ENCODE results near the gene MAPK1. TPM values are rescaled to one million over a fixed set of nuclear protein-coding genes. Genes with fewer than 3 reads are reported as not detected.
A peak's percentile ranks its signal among the peaks of the same experiment; 100 is the strongest.

MAPK1 gene
- total RNA-seq, 2 donors from 2014 or later, result 168 to 176 TPM

DNA sequence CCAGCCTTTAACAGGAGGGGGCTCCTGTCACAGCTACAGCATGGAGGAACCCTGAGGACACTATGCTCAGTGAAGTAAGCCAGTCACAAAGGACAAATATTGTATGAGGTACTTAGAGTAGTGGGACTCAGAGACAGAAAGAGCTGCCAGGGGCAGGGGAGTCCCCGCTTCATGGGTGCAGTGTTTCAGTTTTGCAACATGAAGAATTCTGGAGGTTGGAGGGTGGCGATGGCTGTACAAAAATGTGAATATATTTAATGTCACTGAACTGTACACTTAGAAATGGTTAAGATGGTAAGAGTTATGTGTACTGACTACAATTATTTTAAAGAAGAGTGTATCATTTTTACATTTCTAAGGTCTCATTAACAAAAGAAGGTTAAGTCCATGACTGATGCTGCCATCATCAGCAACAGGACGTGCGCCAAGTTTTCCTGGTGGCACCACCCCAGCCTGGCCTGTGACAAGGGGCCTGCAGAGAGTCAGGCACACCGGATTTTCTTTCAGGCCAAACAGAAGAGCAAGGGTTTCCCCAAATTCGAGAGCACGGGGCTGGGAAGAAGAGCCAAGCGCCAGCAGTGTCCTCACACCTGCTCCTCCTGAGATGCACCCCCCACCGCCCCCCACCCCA lies 153.9 kb downstream of the MAPK1 start:
- no peaks in the 10 kb centered on the region for H3K36me3 Mint-ChIP-seq
- DNase-seq (ENCODE audit: low spot score) (no peak), ATAC-seq (peak; percentile 57 to 67)
- H3K4me3 Mint-ChIP-seq, result peak overlapping the region; percentile 23
- peak overlapping the region in 1 of 2 donors; percentile 87 for H3K27ac Mint-ChIP-seq
- H3K27me3 Mint-ChIP-seq, result no peaks in the 10 kb centered on the region
- H3K9me3 Mint-ChIP-seq, result no peaks in the 10 kb centered on the region
- peaks cover 9 to 28% of the 10 kb centered on the region in 2 donors for H3K4me1 Mint-ChIP-seq (ENCODE audit: low read depth in 2 of 2)

DNA sequence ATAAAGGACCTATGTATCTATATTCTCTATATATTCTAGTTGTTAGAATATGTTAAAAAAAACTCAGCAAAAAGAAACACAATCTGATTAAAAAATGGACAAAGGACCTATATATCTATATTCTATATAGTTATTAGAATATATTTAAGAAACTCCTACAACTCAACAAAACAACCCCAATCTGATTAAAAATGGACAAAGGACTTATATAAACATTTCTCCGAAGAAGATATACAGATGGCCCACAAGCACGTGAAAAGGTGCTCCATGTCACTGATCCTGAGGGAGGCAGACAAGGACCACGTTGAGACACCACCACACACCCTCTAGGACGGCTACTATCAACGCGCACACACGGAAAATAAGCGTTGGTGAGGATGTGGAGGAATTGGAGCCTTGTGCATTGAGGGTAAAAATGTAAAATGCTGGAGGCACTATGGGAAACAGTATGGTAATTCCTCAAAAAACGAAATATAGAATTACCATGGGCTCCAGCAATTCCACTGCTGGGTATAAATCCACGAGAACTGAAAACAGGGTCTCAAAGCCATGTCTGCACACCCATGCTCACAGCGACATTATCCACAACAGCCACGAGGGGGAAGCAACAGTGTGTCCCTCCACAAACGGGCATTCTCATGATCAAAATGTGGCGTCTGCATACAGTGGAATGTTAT lies 154.6 kb downstream of the MAPK1 start:
- peak overlapping the region in 1 of 2 donors; percentile 87 for H3K27ac Mint-ChIP-seq
- H3K9me3 Mint-ChIP-seq, result no peaks in the 10 kb centered on the region
- ATAC-seq (peak; percentile 86 to 89), DNase-seq (ENCODE audit: low spot score) (peak; percentile 73)
- H3K4me3 Mint-ChIP-seq, result peak overlapping the region; percentile 23
- H3K4me1 Mint-ChIP-seq (ENCODE audit: low read depth in 2 of 2), result peaks cover 9 to 28% of the 10 kb centered on the region in 2 donors
- H3K36me3 Mint-ChIP-seq, result no peaks in the 10 kb centered on the region
- no peaks in the 10 kb centered on the region for H3K27me3 Mint-ChIP-seq

DNA sequence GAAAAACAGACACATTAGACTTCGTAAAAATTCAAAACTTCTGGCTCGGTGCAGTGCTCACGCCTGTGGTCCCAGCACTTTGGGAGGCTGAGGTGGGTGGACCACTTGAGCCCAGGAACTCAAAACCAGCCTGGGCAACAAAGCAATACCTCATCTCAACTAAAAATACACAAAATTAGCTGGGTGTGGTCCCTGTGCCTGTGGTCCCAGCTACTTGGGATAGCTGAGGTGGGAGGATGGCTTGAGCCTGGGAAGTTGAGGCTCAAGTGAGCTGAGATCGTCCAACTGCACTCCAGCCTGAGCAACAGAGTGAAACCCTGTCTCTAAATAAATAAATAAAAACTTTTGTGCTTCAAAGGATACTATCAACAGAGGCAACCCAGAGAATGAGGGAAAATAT lies 155.6 kb downstream of the MAPK1 start:
- Mint-ChIP-seq H3K4me1 (ENCODE audit: low read depth in 2 of 2) (peaks cover 9 to 22% of the 10 kb centered on the region in 2 donors), H3K27ac (no peak overlapping the region), H3K4me3 (no peak overlapping the region), H3K9me3 (no peaks in the 10 kb centered on the region), H3K27me3 (no peaks in the 10 kb centered on the region), H3K36me3 (no peaks in the 10 kb centered on the region)
- DNase-seq (ENCODE audit: low spot score) (no peak), ATAC-seq (no peak)

DNA sequence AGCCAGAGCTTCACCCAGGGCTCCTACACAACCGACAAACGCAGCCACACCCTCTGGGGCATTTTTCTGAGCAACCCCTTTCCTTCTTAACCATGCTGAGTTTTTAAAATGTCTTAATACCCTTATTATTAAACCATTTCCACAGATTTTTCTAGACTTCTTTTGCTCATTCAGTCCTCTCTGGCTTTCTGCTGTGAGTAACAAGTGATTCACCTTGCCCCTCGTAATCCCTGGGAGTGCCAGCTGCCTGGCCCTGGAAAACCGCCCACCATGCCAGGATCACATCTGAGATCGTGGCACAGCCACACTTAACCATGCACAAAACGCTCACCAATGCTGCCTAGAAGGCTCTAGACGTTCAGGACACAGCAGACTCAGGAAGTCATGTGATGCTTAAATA lies 157.3 kb downstream of the MAPK1 start:
- H3K27ac Mint-ChIP-seq, result peak overlapping the region; percentile 13 to 31
- H3K4me1 Mint-ChIP-seq (ENCODE audit: low read depth in 2 of 2), result peaks cover 9 to 22% of the 10 kb centered on the region in 2 donors
- H3K4me3 Mint-ChIP-seq, result no peak overlapping the region
- H3K9me3 Mint-ChIP-seq, result no peaks in the 10 kb centered on the region
- DNase-seq (ENCODE audit: low spot score) (no peak), ATAC-seq (no peak)
- no peaks in the 10 kb centered on the region for H3K27me3 Mint-ChIP-seq
- H3K36me3 Mint-ChIP-seq, result no peaks in the 10 kb centered on the region

DNA sequence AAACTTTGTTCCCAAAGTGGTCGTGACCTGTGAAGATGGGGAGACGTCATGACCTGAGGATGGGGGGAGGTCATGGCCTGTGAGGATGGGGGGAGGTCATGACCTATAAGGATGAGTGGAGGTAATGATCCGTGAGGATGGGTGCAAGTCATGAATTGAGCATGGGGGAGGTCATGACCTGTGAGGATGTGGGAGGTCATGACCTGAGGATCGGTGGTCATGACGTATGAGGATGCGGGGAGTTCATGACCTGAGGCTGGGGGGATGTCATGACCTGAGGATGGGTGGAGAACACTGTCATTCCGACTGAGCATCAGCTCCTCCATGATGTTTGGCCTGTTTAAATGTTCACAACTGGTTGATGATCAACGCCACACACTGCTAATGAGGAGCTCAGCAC lies 157.8 kb downstream of the MAPK1 start:
- ATAC-seq (no peak), DNase-seq (ENCODE audit: low spot score) (no peak)
- H3K4me1 Mint-ChIP-seq (ENCODE audit: low read depth in 2 of 2), result peaks cover 9 to 19% of the 10 kb centered on the region in 2 donors
- H3K27me3 Mint-ChIP-seq, result no peaks in the 10 kb centered on the region
- H3K36me3 Mint-ChIP-seq, result no peaks in the 10 kb centered on the region
- H3K9me3 Mint-ChIP-seq, result no peaks in the 10 kb centered on the region
- H3K4me3 Mint-ChIP-seq, result no peak overlapping the region
- H3K27ac Mint-ChIP-seq, result peak overlapping the region in 1 of 2 donors; percentile 13

DNA sequence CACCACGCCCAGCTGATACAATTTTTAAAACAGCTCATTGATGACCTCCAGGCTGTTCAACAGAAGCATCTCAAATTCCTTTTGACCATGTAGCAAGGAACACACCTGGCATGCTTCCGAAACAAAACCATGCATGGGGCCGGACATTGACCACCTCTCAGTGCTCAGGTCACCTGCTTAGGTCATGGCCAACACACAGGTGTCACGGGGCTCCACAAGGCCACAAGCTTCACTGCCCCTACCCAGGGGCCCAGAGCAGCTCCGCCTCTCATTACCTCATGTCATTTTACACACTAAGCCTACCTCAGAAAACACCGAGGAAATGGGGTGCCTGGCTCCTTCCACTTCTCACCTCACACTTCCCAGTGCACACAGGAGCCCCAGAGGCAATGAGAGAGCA lies 158.5 kb downstream of the MAPK1 start:
- ATAC-seq (no peak), DNase-seq (ENCODE audit: low spot score) (no peak)
- Mint-ChIP-seq H3K36me3 (no peaks in the 10 kb centered on the region), H3K9me3 (no peaks in the 10 kb centered on the region), H3K4me3 (no peak overlapping the region), H3K4me1 (ENCODE audit: low read depth in 2 of 2) (peaks cover 9 to 19% of the 10 kb centered on the region in 2 donors), H3K27me3 (no peaks in the 10 kb centered on the region), H3K27ac (peak overlapping the region in 1 of 2 donors; percentile 13)

DNA sequence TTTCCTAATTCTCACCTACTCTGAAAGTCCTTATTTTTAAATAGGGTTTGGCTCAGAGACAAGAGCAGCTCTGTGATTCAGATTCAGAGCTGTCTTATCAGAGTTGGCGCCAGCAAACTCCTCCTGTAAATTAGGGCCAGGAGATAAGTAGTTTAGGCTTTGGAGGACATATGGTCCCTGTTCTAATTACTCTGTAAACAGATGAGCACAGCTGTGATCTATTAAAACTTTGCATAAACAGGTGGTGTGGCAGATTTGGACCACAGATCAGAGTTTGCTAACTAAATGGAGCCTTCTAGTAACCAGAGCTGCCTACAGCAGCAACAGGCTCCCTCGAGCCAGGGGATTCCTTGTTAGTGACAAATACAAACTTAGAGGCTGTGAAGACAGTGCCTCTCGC lies 159.8 kb downstream of the MAPK1 start:
- DNase-seq (ENCODE audit: low spot score), result no peak
- Mint-ChIP-seq H3K27me3 (no peaks in the 10 kb centered on the region), H3K36me3 (no peaks in the 10 kb centered on the region), H3K27ac (no peak overlapping the region), H3K9me3 (no peaks in the 10 kb centered on the region), H3K4me3 (no peak overlapping the region), H3K4me1 (ENCODE audit: low read depth in 2 of 2) (peaks cover 0 to 8% of the 10 kb centered on the region in 2 donors)
- no peak for ATAC-seq

Other genes with a start within 250 kb of the MAPK1 start
- 10 to 100 TPM; 43.1 to 68.6 TPM for gene YDJC, start 237.6 kb downstream of the MAPK1 start, total RNA-seq
- gene CCDC116, start 234.9 kb downstream of the MAPK1 start, total RNA-seq, result 1 to 10 TPM; 2.0 to 2.5 TPM
- 100 to 1,000 TPM; 102 to 127 TPM for gene SDF2L1, start 225.3 kb downstream of the MAPK1 start, total RNA-seq
- gene PPIL2, start 201.6 kb downstream of the MAPK1 start, total RNA-seq, result 10 to 100 TPM; 50.4 to 62.9 TPM
- gene YPEL1, start 131.9 kb downstream of the MAPK1 start, total RNA-seq, result 10 to 100 TPM; 14.2 to 19.0 TPM
- gene PPM1F, start 85.2 kb upstream of the MAPK1 start, total RNA-seq, result 10 to 100 TPM; 28.8 to 36.0 TPM
- 10 to 100 TPM; 45.3 to 83.5 TPM for gene TOP3B, start 115.1 kb upstream of the MAPK1 start, total RNA-seq

Data from natural killer cell treated with Interleukin-12 subunit alpha and Interleukin-12 subunit beta and Interleukin-15 and Interleukin-18, amount 100 ng/mL, for 72 hours (primary cell).